Measurements from ENCODE around the gene CES5A.

GRCh38 chr16:55853114-55853513 is 22.1 kb downstream of the CES5A start:
- no peak for TF ChIP-seq POLR2A (IDR thresholded peaks at IDR 0.05; ENCODE audit: low read depth, low read length)
- no peak for TF ChIP-seq CTCF (conservative IDR thresholded peaks at IDR 0.05; ENCODE audit: low read depth, low read length)
- TF ChIP-seq MXI1 (IDR thresholded peaks at IDR 0.05; ENCODE audit: borderline replicate concordance, low read depth, low read length): no peak
- no peak for TF ChIP-seq USF2 (IDR thresholded peaks at IDR 0.05; ENCODE audit: low read depth, low read length)
- TF ChIP-seq SMC3 (IDR thresholded peaks at IDR 0.05; ENCODE audit: low read depth, low read length): no peak
- TF ChIP-seq RFX5 (IDR thresholded peaks at IDR 0.05; ENCODE audit: low read depth, low read length): no peak
- TF ChIP-seq FOS (IDR thresholded peaks at IDR 0.05; ENCODE audit: low read depth, low read length): no peak
- no peak for TF ChIP-seq ELK1 (IDR thresholded peaks at IDR 0.05; ENCODE audit: borderline replicate concordance, low read depth, low read length)
- TF ChIP-seq RCOR1 (IDR thresholded peaks at IDR 0.05; ENCODE audit: insufficient replicate concordance, low read length): no peak
- no peak for TF ChIP-seq CEBPB (IDR thresholded peaks at IDR 0.05; ENCODE audit: low read depth, low read length)
- no peak for TF ChIP-seq MAZ (IDR thresholded peaks at IDR 0.05; ENCODE audit: borderline replicate concordance, low read depth, low read length)
- no peak for TF ChIP-seq RAD21 (IDR thresholded peaks at IDR 0.05; ENCODE audit: low read length)
- no peak for TF ChIP-seq NFE2L2 (IDR thresholded peaks at IDR 0.05; ENCODE audit: low read depth, low read length)

Measured in IMR-90 (cell line).